Mesothelial cell of epicardium (in vitro differentiated cells): ENCODE data around the gene CDR2. TPM values are rescaled to one million over a fixed set of nuclear protein-coding genes. Genes with fewer than 3 reads are reported as not detected.
"Not testable (repeated sequence)": the region's sequence is repeated elsewhere in the genome, so short reads cannot be mapped to it uniquely, and the experiment has no call there.

Experiments
- DNase-seq, 2 experiments: peaks; one replicate each; pipeline ENCODE4 v3.0.0; 2021; ENCODE audit warnings: low spot score in 2 of 2; ENCODE audit not compliant: unreplicated experiment in 2 of 2
- H3K27ac Mint-ChIP-seq: 2 replicates; pipeline ENCODE4 v1.8.0; 2021; ENCODE audit warnings: mixed read lengths
- H3K27me3 Mint-ChIP-seq: 2 replicates; pipeline ENCODE4 v1.8.0; 2021; ENCODE audit warnings: low read depth, mixed read lengths
- H3K36me3 Mint-ChIP-seq: 2 replicates; pipeline ENCODE4 v1.8.0; 2021; ENCODE audit warnings: mixed read lengths
- H3K4me1 Mint-ChIP-seq: 2 replicates; pipeline ENCODE4 v1.8.0; 2021; ENCODE audit warnings: mixed read lengths
- H3K4me3 Mint-ChIP-seq: 2 replicates; pipeline ENCODE4 v1.8.0; 2021; ENCODE audit warnings: mild to moderate bottlenecking, moderate library complexity, mixed read lengths
- H3K9me3 Mint-ChIP-seq: 2 replicates; pipeline ENCODE4 v1.8.0; 2021; ENCODE audit warnings: mixed read lengths
- total RNA-seq: library from RNA; stranded (reverse); gene quantifications from 3 replicates; pipeline ENCODE4 v1.2.1, GENCODE V29; 2021
- TF ChIP-seq, protein P1 (sequence below): fragments of 200-600 bp; sonication (generic); IDR thresholded peaks from one replicate; pipeline ENCODE4 v1.5.0; 2021; ENCODE audit warnings: antibody characterized with exemption; ENCODE audit not compliant: unreplicated experiment

The CDR2 gene
- total RNA-seq, 1 donor from 2014 or later = 33.0 TPM

DNA sequence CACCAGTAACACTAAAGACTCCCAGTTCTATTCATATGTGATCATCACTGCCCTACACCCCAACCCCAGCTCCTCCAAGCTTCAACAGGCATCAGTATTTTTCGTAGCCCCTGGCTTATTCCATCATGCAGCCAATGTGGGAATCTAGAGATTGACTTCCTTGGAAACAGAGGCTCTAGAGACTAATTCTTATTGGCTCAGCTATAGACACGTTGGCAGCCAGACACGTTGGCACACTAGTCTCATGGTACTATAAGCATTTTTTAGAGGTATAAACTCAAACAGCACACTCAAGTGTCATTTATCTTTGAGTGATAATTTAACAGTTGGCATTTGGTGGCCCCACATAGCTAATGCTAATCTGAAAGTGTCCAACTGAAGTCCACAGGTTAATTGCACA is 44.4 kb upstream of the CDR2 start:
- Mint-ChIP-seq H3K27me3 (no peaks in the 10 kb centered on the region), H3K27ac (no peak overlapping the region), H3K9me3 (no peaks in the 10 kb centered on the region), H3K4me1 (no peaks in the 10 kb centered on the region), H3K36me3 (peaks cover 33% of the 10 kb centered on the region), H3K4me3 (no peak overlapping the region)
- no peak for DNase-seq
- TF ChIP-seq, protein P1, sequence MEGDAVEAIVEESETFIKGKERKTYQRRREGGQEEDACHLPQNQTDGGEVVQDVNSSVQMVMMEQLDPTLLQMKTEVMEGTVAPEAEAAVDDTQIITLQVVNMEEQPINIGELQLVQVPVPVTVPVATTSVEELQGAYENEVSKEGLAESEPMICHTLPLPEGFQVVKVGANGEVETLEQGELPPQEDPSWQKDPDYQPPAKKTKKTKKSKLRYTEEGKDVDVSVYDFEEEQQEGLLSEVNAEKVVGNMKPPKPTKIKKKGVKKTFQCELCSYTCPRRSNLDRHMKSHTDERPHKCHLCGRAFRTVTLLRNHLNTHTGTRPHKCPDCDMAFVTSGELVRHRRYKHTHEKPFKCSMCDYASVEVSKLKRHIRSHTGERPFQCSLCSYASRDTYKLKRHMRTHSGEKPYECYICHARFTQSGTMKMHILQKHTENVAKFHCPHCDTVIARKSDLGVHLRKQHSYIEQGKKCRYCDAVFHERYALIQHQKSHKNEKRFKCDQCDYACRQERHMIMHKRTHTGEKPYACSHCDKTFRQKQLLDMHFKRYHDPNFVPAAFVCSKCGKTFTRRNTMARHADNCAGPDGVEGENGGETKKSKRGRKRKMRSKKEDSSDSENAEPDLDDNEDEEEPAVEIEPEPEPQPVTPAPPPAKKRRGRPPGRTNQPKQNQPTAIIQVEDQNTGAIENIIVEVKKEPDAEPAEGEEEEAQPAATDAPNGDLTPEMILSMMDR = no peak

DNA sequence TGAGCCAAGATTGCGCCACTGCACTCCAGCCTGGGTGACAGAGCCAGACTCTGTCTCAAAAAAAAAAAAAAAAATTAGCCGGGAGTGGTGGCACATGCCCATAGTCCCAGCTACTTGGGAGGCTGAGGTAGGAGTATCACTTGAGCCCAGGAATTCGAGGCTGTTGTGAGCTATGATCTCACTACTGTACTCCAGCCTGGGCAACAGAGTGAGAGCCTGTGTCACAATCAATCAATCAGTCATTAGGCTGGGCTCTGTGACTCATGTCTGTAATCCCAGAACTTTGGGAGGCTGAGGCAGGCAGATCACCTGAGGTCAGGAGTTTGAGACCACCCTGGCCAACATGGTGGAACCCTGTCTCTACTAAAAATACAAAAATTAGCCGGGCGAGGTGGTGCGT is 43.4 kb upstream of the CDR2 start:
- peaks cover 26% of the 10 kb centered on the region for H3K36me3 Mint-ChIP-seq
- H3K4me1 Mint-ChIP-seq, DNase-seq, H3K4me3 Mint-ChIP-seq, H3K27me3 Mint-ChIP-seq, H3K27ac Mint-ChIP-seq, H3K9me3 Mint-ChIP-seq: not testable (repeated sequence)

DNA sequence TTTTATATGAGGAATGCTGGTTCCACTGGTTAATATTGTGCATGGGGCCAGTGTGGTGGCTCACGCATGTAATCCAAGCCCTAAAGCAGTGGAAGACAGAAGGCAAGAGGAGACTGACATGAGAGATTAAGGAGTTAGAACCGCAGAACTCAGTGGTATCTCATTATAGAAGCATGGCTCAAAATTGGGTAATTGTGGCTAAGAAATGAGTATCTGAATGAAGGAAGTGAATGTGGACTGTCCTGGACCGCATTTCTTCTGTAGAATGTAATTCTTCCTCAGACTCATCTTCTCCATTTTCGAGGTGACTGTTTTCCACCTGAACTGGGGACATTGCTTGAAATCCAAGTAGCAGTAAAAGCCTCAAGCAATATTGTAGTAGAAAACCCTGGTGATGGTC is 42.6 kb upstream of the CDR2 start:
- Mint-ChIP-seq H3K9me3 (no peaks in the 10 kb centered on the region), H3K4me3 (no peak overlapping the region), H3K36me3 (peaks cover 25% of the 10 kb centered on the region), H3K27ac (no peak overlapping the region), H3K27me3 (no peaks in the 10 kb centered on the region), H3K4me1 (no peaks in the 10 kb centered on the region)
- TF ChIP-seq, protein P1 = no peak
- no peak for DNase-seq

DNA sequence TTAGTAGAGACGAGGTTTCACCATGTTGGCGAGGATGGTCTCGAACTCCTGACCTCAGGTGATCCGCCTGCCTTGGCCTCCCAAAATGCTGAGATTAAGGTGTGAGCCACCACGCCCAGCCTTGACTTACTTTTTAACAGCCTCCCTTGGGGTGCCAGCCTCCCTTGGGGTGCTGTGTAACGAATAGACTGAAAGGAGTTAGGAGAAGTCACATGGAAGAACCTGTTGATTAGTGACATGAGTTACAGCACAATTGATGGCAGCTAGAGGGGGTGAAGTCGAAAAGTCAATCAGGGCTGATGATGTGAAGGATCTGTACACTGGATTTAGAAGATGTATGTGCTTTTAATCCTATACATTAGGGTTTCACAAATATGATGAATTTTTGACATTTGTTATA is 39.4 kb upstream of the CDR2 start:
- H3K4me1 Mint-ChIP-seq = no peaks in the 10 kb centered on the region
- peaks cover 8% of the 10 kb centered on the region for H3K36me3 Mint-ChIP-seq
- peaks cover 9% of the 10 kb centered on the region for H3K9me3 Mint-ChIP-seq
- no peak for DNase-seq
- H3K27me3 Mint-ChIP-seq = no peaks in the 10 kb centered on the region
- H3K4me3 Mint-ChIP-seq = no peak overlapping the region
- TF ChIP-seq, protein P1 = no peak
- no peak overlapping the region for H3K27ac Mint-ChIP-seq

DNA sequence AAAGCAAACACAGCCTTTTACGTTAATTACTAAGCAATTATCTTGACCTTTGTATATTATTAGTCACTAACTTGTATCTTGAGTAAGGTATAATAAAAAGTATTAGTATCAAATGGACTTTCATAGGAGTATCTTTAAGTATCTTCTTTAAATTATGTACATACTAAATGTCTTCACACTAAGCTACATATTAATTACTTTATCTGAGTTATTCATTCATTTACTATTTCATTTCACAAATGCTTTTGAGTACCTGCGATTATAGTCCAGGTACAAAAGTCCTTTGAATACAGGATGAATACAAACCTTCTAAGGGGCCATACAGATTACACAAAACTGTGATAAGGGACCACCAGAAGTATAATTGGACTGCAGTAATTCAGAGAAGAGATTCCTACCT is 33.1 kb upstream of the CDR2 start:
- Mint-ChIP-seq H3K27me3 (no peaks in the 10 kb centered on the region), H3K4me3 (no peak overlapping the region), H3K27ac (no peak overlapping the region), H3K36me3 (peaks cover 8% of the 10 kb centered on the region), H3K4me1 (peaks cover 7% of the 10 kb centered on the region), H3K9me3 (peaks cover 14% of the 10 kb centered on the region)
- TF ChIP-seq, protein P1 = no peak
- DNase-seq = no peak

DNA sequence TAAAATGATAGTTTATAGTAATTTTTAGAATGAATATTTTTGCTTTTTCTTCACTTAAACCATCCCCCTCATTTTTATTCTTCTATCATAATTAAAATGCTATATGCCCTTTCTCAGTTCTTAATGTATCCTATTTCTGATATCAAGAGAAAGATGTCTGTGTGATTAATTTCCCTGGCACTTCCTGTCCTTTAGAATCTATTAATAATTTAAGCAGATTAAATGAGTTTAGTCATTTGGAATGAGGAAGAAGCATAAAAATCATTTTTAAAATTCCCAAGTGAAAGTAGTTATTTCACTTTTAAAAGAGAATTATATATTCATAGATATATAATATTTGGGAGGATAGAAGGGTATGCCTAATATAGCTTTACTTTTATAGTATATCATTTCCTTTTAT is 27.8 kb upstream of the CDR2 start:
- Mint-ChIP-seq H3K27ac (no peak overlapping the region), H3K27me3 (no peaks in the 10 kb centered on the region), H3K4me1 (peaks cover 20% of the 10 kb centered on the region), H3K9me3 (no peaks in the 10 kb centered on the region), H3K36me3 (peaks cover 3% of the 10 kb centered on the region), H3K4me3 (no peak overlapping the region)
- DNase-seq = no peak
- TF ChIP-seq, protein P1 = no peak
